GM12874 (cell line): ENCODE results near the gene DUSP16.

ENCODE experiments used
- TF ChIP-seq, protein P1 (sequence below): IDR thresholded peaks from 2 replicates; pipeline ENCODE4 v1.5.1; 2011; ENCODE audit warnings: low read depth, mild to moderate bottlenecking, control low read depth, low read length, moderate library complexity; ENCODE audit not compliant: insufficient read depth

Gene DUSP16

DNA sequence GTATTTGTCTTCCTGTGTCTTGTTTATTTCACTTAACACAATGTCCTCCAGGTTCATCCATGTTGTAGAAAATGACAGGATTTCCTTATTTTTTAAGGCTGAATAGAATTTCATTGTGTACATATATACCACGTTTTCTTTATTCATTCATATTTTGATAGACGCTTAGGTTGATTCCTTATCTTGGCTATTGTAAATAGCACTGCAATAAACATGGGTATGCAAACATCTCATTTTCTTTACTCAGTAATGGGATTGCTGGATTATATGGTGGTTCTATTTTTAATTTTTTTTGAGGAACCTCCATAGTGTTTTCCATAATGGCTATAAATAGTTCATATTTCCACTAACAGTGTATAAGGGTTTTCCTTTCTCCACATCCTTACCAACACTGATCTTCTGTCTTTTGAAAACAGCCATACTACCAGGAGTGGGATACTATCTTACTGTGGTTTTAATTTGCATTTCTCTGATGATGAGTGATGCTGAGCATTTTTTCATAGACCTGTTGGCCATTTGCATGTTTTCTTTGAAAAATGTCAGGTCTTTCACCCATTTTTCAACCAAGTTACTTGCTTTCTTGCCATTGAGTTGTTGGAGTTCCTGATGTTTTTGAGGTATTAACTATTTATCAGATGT lies 32.8 kb downstream of the DUSP16 start:
- TF ChIP-seq, protein P1, sequence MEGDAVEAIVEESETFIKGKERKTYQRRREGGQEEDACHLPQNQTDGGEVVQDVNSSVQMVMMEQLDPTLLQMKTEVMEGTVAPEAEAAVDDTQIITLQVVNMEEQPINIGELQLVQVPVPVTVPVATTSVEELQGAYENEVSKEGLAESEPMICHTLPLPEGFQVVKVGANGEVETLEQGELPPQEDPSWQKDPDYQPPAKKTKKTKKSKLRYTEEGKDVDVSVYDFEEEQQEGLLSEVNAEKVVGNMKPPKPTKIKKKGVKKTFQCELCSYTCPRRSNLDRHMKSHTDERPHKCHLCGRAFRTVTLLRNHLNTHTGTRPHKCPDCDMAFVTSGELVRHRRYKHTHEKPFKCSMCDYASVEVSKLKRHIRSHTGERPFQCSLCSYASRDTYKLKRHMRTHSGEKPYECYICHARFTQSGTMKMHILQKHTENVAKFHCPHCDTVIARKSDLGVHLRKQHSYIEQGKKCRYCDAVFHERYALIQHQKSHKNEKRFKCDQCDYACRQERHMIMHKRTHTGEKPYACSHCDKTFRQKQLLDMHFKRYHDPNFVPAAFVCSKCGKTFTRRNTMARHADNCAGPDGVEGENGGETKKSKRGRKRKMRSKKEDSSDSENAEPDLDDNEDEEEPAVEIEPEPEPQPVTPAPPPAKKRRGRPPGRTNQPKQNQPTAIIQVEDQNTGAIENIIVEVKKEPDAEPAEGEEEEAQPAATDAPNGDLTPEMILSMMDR, result no peak

DNA sequence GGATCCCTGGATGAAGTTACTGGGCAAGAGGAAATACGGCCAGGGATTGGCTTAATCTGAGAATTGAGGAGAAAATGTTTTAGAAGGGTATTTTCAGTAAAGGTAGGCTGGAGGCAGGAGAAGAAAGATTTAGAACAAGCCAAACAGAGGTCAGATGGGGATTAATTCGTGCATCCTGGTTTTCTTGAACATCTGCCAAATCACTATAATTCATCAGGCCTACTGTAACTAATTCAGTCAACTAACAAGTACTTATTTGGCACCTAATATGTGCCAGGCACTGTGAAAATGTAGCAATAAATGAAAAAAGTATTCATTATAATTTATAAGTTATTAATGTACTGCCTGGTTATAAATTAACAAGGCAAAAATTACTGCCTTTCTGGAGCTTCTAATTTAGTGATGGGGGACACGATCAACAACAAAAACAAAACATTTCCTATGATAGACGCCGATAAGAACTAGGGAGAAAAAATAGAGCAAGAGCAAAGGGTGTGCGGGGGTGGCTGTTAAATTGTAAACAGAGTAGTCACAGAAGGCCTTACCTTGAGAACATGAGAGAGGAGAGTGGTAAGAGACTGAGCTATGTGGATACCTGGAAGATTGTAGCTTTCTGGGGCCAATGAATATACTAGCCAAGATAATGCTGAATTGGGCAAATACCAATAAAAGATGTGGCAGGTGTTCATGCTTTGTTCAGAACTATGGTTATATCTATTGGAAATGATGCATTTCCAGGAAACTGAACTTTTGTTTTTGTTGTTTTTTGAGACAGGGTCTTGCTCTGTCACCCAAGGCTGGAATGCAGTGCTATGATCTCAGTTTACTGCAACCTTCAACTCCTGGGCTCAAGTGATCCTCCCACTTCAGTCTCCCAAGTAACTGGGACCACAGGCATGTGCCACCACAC lies 34.0 kb downstream of the DUSP16 start:
- TF ChIP-seq, protein P1, result no peak

DNA sequence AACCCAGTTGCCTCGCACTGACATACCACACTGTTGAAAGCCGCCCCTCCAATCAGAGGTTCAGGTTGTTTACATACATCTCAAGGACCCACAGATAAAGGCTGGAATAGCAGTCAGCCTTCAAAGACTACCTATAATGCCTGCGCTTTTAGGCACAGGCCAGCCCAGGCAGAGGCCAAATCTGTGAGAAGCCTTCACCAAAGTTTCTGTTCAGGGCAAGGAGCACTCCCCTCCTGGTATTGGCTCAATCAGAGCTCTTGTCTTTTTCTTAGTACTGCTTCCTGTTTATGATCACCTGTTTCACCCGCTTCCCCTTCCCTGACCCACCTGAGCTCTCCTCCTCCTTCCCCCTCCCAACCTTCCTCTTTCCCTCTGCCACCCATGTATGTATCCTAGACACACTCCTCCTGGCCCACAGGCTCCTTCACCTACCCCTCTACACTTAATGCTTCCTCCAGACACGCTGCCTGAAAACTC lies 34.8 kb downstream of the DUSP16 start:
- TF ChIP-seq, protein P1, result no peak

DNA sequence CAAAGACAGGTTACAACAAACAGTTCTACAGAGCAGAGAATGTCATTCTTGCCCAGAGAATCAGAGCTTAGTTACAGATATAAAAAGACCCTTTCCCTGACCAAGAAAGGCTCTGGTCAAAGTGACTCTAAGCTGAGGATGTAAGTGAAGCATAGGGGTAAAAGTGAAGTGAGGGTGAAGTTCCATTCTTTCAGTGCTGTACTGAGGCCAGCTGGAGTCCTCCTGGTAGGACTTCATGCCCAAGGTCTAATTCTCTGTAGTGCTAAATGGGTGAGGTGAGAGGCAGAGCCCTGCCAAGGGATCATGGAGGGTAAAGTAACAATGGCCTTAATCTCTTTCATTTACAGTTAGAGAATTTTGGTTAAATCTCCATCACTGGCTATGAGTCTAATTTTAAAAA lies 38.5 kb downstream of the DUSP16 start:
- TF ChIP-seq, protein P1, result no peak

DNA sequence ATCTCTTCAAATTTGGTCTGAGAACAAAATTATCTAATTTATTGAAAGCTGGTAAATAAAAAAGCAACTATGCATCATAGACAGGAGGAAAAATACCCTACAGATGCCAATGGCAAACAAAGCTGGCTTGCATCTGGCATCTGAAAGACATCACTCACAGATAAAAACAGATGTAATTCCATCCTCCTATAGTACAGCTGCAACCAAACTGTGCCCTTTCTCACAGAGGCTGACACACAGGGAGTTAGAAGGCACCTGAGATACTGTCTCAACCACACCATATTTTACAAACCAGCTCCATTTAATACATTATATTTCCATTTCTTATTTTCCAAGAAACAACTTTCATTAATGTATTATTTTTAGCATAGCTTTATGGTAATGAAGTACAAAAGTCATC lies 39.4 kb downstream of the DUSP16 start:
- TF ChIP-seq, protein P1, result no peak

DNA sequence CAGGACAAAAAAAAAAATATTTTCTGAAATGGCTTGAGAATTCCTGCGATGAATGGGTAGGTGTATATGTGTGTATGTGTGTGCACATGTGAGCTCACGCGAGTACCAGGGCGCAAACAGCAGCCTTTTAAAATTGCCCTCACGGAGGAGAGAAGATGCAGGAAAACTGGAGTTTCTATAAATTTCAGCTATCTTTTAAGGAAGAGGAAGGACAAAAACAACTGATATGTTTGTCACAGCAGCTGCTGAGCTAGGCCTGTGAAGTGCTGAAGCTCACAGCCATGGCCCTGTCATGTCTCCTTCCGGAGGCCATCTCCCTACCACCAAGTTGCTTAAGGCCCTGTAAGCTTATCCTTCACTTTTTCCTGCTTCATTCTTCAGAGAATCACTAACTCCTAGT lies 40.8 kb downstream of the DUSP16 start:
- TF ChIP-seq, protein P1, result no peak

DNA sequence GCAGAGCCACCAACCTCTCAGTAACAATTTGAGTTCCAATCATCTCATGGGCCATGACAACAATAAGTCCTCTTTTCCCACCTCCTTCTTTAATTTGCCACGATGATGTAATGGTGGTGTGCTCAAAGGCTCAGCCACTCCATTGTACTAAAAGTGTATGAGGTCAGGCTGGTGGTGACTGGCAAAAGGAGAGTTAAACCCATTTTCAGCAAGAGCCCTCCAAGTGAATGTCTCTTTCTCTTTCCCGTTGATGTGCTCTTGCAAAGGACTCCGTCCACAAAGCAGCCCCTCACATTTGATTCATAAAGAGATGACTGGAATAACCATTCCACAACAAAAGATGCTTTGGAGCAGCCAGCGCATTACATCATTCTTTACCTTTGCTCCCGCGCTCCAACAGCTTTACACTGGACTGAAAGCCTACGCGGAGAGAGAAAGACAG lies 41.6 kb downstream of the DUSP16 start:
- TF ChIP-seq, protein P1, result no peak
